Smooth muscle cell (in vitro differentiated cells): ENCODE data around the gene KRTAP5-4. TPM values are rescaled to one million over a fixed set of nuclear protein-coding genes. Genes with fewer than 3 reads are reported as not detected.

Experiments
- DNase-seq: peaks from one replicate; lab custom pipeline; 2025; ENCODE audit not compliant: unreplicated experiment; lab: John Stamatoyannopoulos, UW
- H2AFZ ChIP-seq: fragments of 200-600 bp; sonication (generic); 2 replicates; pipeline ENCODE4 v1.6.0; 2016; ENCODE audit warnings: antibody characterized with exemption, low read depth, mild to moderate bottlenecking
- H3F3A ChIP-seq: fragments of 200-600 bp; sonication (generic); 2 replicates; pipeline ENCODE4 v1.6.0; 2017; ENCODE audit warnings: antibody characterized with exemption, low read depth
- H3K27ac ChIP-seq: fragments of 200-600 bp; sonication (generic); 2 replicates; pipeline ENCODE4 v1.5.1; 2016; ENCODE audit warnings: low read depth, mild to moderate bottlenecking
- H3K27me3 ChIP-seq: fragments of 200-600 bp; sonication (generic); 2 replicates; pipeline ENCODE4 v1.6.1; 2016; ENCODE audit warnings: low read depth, mild to moderate bottlenecking
- H3K36me3 ChIP-seq: fragments of 200-600 bp; sonication (generic); 2 replicates; pipeline ENCODE4 v1.5.1; 2016; ENCODE audit warnings: low read depth
- H3K4me1 ChIP-seq: fragments of 200-600 bp; sonication (generic); 2 replicates; pipeline ENCODE4 v1.5.1; 2016; ENCODE audit warnings: low read depth
- H3K4me2 ChIP-seq: fragments of 200-600 bp; sonication (generic); 2 replicates; pipeline ENCODE4 v1.6.0; 2016; ENCODE audit warnings: mild to moderate bottlenecking
- H3K4me3 ChIP-seq: fragments of 200-600 bp; sonication (generic); 2 replicates; pipeline ENCODE4 v1.5.1; 2016; ENCODE audit warnings: mild to moderate bottlenecking
- H3K79me2 ChIP-seq: fragments of 200-600 bp; sonication (generic); 2 replicates; pipeline ENCODE4 v1.6.0; 2016; ENCODE audit warnings: low read depth, mild to moderate bottlenecking
- H3K9ac ChIP-seq: fragments of 200-600 bp; sonication (generic); 2 replicates; pipeline ENCODE4 v1.6.0; 2016; ENCODE audit warnings: low read depth
- H3K9me3 ChIP-seq: fragments of 200-600 bp; sonication (generic); replicated peaks from 2 replicates; pipeline ENCODE4 v1.5.1; 2016; ENCODE audit warnings: low read depth
- H4K20me1 ChIP-seq: fragments of 200-600 bp; sonication (generic); 2 replicates; pipeline ENCODE4 v1.6.0; 2016; ENCODE audit warnings: low read depth
- WGBS: methylation state at CpG from one replicate; pipeline ENCODE4 v1.1.7; 2016; ENCODE audit warnings: low lambda C conversion rate; 5-methylcytosine and 5-hydroxymethylcytosine counted together
- polyA plus RNA-seq: library from polyadenylated mRNA; unstranded; fragments of >200 nt; fragmentation: Nextera tagmentation; extraction: Ambion mirVana; gene quantifications from 2 replicates; pipeline ENCODE4 v1.2.1, GENCODE V29; 2016
- total RNA-seq: library from RNA; depleted of rRNA; stranded (reverse); fragments of >200 nt; gene quantifications from 2 replicates; pipeline ENCODE4 v1.2.3, GENCODE V29; 2014
- TF ChIP-seq, protein P1 (sequence below): fragments of 200-600 bp; sonication (generic); IDR thresholded peaks from 2 replicates; pipeline ENCODE4 v1.5.1; 2017; ENCODE audit warnings: borderline replicate concordance, mild to moderate bottlenecking, antibody characterized with exemption; ENCODE audit not compliant: insufficient read depth, poor library complexity, severe bottlenecking

KRTAP5-4 gene
- total and polyA plus RNA-seq, 2 experiments from 2014 or later: not detected

DNA sequence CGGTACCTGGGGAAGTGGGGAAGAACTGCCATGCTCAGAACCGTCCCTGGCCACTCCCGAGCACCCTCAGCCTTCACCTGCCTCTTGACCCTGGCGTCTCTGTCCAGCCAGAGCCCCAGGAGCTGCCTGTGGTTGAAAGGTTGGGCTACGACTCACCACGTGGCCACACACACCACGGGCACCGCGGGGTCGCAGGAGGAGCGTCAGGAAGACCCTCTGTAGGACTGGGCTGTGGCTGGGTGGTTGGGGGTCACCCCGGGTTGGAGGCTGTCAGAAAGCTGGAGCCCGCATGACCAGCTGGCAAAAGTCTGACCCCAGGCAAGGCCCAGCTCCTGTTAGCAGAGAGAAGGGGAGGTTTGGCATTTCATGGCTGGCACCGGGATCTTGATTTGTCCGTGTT lies 19.2 kb upstream of the KRTAP5-4 start:
- no peaks in the 10 kb centered on the region for H3K9me3 ChIP-seq

DNA sequence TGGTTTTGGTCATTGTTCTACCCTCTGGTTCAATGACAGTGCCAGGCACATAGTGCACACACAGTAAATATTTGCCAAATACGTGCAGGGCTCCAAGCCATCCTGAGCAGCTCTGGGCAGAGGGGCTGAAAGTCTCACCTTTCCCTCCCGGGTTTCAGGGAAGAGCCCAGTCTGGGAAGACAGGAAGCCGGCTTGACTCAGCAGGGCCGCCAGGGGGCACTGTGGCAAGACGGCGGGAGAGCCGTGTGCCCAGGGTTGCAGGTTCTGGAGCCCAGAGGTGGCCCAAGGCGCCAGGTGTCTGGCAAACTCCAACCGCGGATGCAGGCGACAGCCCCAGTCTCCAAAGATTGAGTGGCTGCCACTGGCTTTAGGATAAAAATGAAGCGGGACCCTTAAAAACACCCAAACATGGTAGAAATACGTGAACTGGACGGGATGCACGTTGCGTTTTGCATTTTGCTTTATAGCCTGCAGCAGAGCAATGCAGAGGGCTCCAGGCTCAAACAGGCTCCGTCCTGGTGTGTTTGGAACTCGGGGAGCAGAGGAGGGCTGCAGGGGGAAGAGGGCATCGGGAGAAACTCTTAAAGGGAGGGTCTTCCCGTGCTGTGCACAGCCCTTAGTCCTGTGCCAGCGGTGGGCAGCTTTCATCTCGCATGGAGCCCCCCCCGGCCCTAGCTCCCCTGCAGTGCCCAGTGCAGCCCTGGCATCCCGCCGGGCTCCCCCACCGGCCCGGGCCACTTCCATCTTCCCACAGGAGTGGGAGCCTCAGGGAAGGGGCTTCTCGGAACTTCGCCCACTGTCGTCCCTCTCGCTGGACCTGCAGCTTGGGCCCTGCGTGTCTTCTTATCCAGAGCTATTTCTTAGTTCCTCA lies 18.4 kb upstream of the KRTAP5-4 start:
- Histone ChIP-seq H3K4me1 (no peaks in the 10 kb centered on the region), H3K9me3 (no peaks in the 10 kb centered on the region), H2AFZ (no peak overlapping the region), H3K27ac (no peak overlapping the region), H3F3A (no peaks in the 10 kb centered on the region), H3K36me3 (no peaks in the 10 kb centered on the region), H3K4me3 (no peak overlapping the region), H3K27me3 (peaks cover 5% of the 10 kb centered on the region), H3K9ac (no peak overlapping the region), H3K79me2 (no peaks in the 10 kb centered on the region), H4K20me1 (no peaks in the 10 kb centered on the region), H3K4me2 (no peak overlapping the region)
- TF ChIP-seq, protein P1, sequence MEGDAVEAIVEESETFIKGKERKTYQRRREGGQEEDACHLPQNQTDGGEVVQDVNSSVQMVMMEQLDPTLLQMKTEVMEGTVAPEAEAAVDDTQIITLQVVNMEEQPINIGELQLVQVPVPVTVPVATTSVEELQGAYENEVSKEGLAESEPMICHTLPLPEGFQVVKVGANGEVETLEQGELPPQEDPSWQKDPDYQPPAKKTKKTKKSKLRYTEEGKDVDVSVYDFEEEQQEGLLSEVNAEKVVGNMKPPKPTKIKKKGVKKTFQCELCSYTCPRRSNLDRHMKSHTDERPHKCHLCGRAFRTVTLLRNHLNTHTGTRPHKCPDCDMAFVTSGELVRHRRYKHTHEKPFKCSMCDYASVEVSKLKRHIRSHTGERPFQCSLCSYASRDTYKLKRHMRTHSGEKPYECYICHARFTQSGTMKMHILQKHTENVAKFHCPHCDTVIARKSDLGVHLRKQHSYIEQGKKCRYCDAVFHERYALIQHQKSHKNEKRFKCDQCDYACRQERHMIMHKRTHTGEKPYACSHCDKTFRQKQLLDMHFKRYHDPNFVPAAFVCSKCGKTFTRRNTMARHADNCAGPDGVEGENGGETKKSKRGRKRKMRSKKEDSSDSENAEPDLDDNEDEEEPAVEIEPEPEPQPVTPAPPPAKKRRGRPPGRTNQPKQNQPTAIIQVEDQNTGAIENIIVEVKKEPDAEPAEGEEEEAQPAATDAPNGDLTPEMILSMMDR: peak; percentile 81
- no peak for DNase-seq
- 53% methylated on average over 29 of the region's 32 CpGs for WGBS

More for the DNA sequence above, 19.2 kb upstream of the KRTAP5-4 start:
- Histone ChIP-seq H4K20me1 (no peaks in the 10 kb centered on the region), H3K4me2 (no peak overlapping the region), H3K4me1 (no peaks in the 10 kb centered on the region), H3F3A (no peaks in the 10 kb centered on the region), H3K27ac (no peak overlapping the region), H3K9ac (no peak overlapping the region), H3K79me2 (no peaks in the 10 kb centered on the region), H2AFZ (no peak overlapping the region), H3K4me3 (no peak overlapping the region), H3K36me3 (no peaks in the 10 kb centered on the region), H3K27me3 (no peaks in the 10 kb centered on the region)
- no peak for DNase-seq
- TF ChIP-seq, protein P1: no peak
- 90% methylated on average over 15 of the region's 15 CpGs for WGBS

GRCh38 chr11:1639666-1640065 lies 17.7 kb upstream of the KRTAP5-4 start:
- no peak for DNase-seq
- H3K27ac ChIP-seq: no peak overlapping the region
- WGBS: 91% methylated on average over 15 of the region's 15 CpGs

More at GRCh38 chr11:1639666-1640065, 17.7 kb upstream of the KRTAP5-4 start:
- no peaks in the 10 kb centered on the region for H4K20me1 ChIP-seq
- no peak overlapping the region for H2AFZ ChIP-seq
- peaks cover 5% of the 10 kb centered on the region for H3K27me3 ChIP-seq
- H3K9me3 ChIP-seq: no peaks in the 10 kb centered on the region
- no peak overlapping the region for H3K9ac ChIP-seq
- H3K4me1 ChIP-seq: no peaks in the 10 kb centered on the region
- H3K4me2 ChIP-seq: no peak overlapping the region
- H3K4me3 ChIP-seq: no peak overlapping the region
- no peaks in the 10 kb centered on the region for H3K36me3 ChIP-seq
- H3F3A ChIP-seq: no peaks in the 10 kb centered on the region
- TF ChIP-seq, protein P1: no peak
- no peaks in the 10 kb centered on the region for H3K79me2 ChIP-seq
